CD4-positive, alpha-beta T cell (primary cell): ENCODE data around the gene CIB4. TPM values are rescaled to one million over a fixed set of nuclear protein-coding genes. Genes with fewer than 3 reads are reported as not detected.

Source experiments
- ATAC-seq: fragments of 200-7000 bp; cut with Tn5 transposase; one replicate; pipeline ENCODE4 v1.10.0; 2022; ENCODE audit warnings: mild to moderate bottlenecking; ENCODE audit not compliant: poor library complexity
- CTCF ChIA-PET: fragments of 350-600 bp; sonication (Branson Sonifier 250); formaldehyde crosslinking; loops from one replicate; lab custom pipeline; 2021; ENCODE audit warnings: antibody characterized with exemption, inconsistent platforms; lab: Charles Lee
- POLR2A ChIA-PET: fragments of 350-600 bp; sonication (Branson Sonifier 250); formaldehyde crosslinking; loops from one replicate; lab custom pipeline; 2021; ENCODE audit warnings: antibody characterized with exemption, inconsistent platforms; lab: Charles Lee
- DNase-seq, 14 experiments: peaks; one replicate each; pipeline ENCODE4 v3.0.0-alpha.2; 2013 to 2020; ENCODE audit warnings: mixed read lengths in 2 of 14
- H3K27ac ChIP-seq, 2 donors: one replicate each; pipeline versions ENCODE4 v1.5.1 to v1.7.0; 2013; ENCODE audit warnings: low read length in 2 of 2, low read depth in 1 of 2, mild to moderate bottlenecking in 1 of 2
- H3K27me3 ChIP-seq, 2 experiments: 1 replicate in 1 of 2; 2 replicates in 1 of 2; pipeline versions ENCODE4 v1.6.1 to v1.7.0; 2013; ENCODE audit warnings: low read length in 2 of 2, control low read depth in 1 of 2, mild to moderate bottlenecking in 1 of 2, moderate library complexity in 1 of 2; ENCODE audit not compliant: insufficient read depth in 2 of 2, control insufficient read depth in 1 of 2
- H3K36me3 ChIP-seq: one replicate; pipeline ENCODE4 v1.6.1; 2013; ENCODE audit warnings: low read length, control low read depth; ENCODE audit not compliant: insufficient read depth
- H3K4me1 ChIP-seq: one replicate; pipeline ENCODE4 v1.6.1; 2013; ENCODE audit warnings: low read length, control low read depth; ENCODE audit not compliant: insufficient read depth
- H3K4me3 ChIP-seq: one replicate; pipeline ENCODE4 v1.5.1; 2013; ENCODE audit warnings: mild to moderate bottlenecking, low read length, moderate library complexity
- H3K9me3 ChIP-seq, 2 experiments: 1 replicate in 1 of 2; 2 replicates in 1 of 2; pipeline versions ENCODE4 v1.6.1 to v1.7.0; 2013; ENCODE audit warnings: low read length in 2 of 2, mild to moderate bottlenecking in 2 of 2, control low read depth in 1 of 2, moderate library complexity in 1 of 2; ENCODE audit not compliant: control insufficient read depth in 1 of 2, insufficient read depth in 1 of 2
- H3K27ac Mint-ChIP-seq: one replicate; pipeline ENCODE4 v1.8.0; 2020; ENCODE audit warnings: mixed read lengths
- H3K27me3 Mint-ChIP-seq: one replicate; pipeline ENCODE4 v1.8.0; 2021; ENCODE audit warnings: mixed read lengths
- H3K36me3 Mint-ChIP-seq: one replicate; pipeline ENCODE4 v1.8.0; 2021; ENCODE audit warnings: low read depth, mixed read lengths
- H3K4me1 Mint-ChIP-seq: one replicate; pipeline ENCODE4 v1.8.0; 2021; ENCODE audit warnings: low read depth, mixed read lengths
- H3K4me3 Mint-ChIP-seq: one replicate; pipeline ENCODE4 v1.8.0; 2020; ENCODE audit warnings: mild to moderate bottlenecking, mixed read lengths
- H3K9me3 Mint-ChIP-seq: one replicate; pipeline ENCODE4 v1.8.0; 2020; ENCODE audit warnings: mixed read lengths
- CTCF ChIP-seq: fragments of 200-600 bp; IDR thresholded peaks from one replicate; pipeline ENCODE4 v1.8.0; 2022; ENCODE audit warnings: antibody characterized with exemption, mild to moderate bottlenecking
- intact Hi-C, 2 experiments: fragments of 100-400 bp; cut with DNase I in 1 of 2; cut with micrococcal nuclease in 1 of 2; formaldehyde crosslinking; loops; one replicate each; pipeline versions ENCODE4 v1.15.1 to v1.9.0; 2023 to 2025; cut with DNase I, micrococcal nuclease
- total RNA-seq, 174 experiments: library from RNA in 2 of 174; stranded (reverse) in 2 of 174; gene quantifications; one replicate each; pipeline ENCODE4 v1.2.3 and lab custom pipeline; 2021 to 2026

CIB4 gene
- total RNA-seq, 2 experiments from 2014 or later: not detected

- Histone ChIP-seq H3K4me3 (no peak overlapping the region), H3K36me3 (no peaks in the 10 kb centered on the region), H3K4me1 (peaks cover 4% of the 10 kb centered on the region), H3K9me3 (no peaks in the 10 kb centered on the region), H3K27me3 (peaks cover 9 to 10% of the 10 kb centered on the region in 2 experiments), H3K27ac (no peak overlapping the region)
- Mint-ChIP-seq H3K4me1 (no peaks in the 10 kb centered on the region), H3K36me3 (no peaks in the 10 kb centered on the region), H3K27ac (no peak overlapping the region), H3K9me3 (no peaks in the 10 kb centered on the region), H3K4me3 (no peak overlapping the region), H3K27me3 (peaks cover 28% of the 10 kb centered on the region)
- POLR2A ChIA-PET: interaction anchor here (1.2 kb wide), 1 partner anchor 65 kb away, joined by 3 read pairs; no protein-coding TSS in a partner anchor
- CTCF ChIA-PET: interaction anchor here (0.8 to 1.6 kb wide), 4 partner anchors 70 to 626 kb away, joined by 3 to 7 read pairs (median 6); no protein-coding TSS in a partner anchor
- DNase-seq: peak in 1 of 14 experiments; percentile 25
- TF ChIP-seq CTCF: no peak
- intact Hi-C loops: loop anchor here (1.0 to 10.0 kb wide), 7 partner anchors 73 to 626 kb away; no protein-coding TSS in a partner anchor
- ATAC-seq: no peak
Measured at GRCh38 chr2:26576565-26577441, 64.4 kb downstream of the CIB4 start.

DNA sequence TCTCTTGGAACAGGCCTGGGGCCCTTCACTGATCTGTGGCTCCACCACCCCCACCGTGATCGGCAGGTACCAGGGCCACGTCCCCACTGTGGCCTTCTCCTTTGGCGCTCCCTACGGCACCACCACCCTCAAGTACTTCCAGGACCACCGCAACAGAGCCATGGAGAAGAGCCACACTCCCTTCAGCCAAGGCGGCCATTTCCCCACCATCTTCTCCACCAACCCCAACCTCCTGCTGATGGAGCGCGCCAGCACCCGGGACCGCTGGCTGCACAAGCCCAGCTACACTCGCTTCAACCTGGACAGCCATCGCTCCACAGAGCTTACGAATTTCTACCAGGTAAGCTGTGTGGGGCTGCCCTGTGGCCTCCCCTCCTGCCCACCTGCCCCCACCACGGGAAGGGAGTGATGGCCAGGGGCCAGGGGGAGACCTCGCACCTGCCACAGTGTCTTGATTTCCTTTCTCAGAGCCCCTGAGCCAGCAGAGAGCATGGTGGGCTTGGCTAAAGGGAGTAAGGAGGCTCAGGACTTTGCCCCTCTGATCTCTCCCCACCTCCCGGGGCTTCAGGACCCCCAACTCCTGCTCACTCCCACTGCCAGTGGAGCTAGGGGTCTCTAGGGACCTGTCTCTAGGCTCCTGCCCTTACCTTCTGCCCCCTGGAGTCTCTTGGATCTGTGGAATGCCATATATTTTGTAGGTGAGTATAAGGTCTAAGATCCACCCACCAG, 65.2 kb downstream of the CIB4 start:
- H3K4me1 Mint-ChIP-seq: no peaks in the 10 kb centered on the region
- H3K9me3 Mint-ChIP-seq: no peaks in the 10 kb centered on the region
- Histone ChIP-seq H3K27ac (no peak overlapping the region), H3K4me3 (no peak overlapping the region), H3K4me1 (peaks cover 4% of the 10 kb centered on the region), H3K27me3 (peaks cover 9 to 10% of the 10 kb centered on the region in 2 experiments), H3K36me3 (no peaks in the 10 kb centered on the region), H3K9me3 (no peaks in the 10 kb centered on the region)
- no peak overlapping the region for H3K4me3 Mint-ChIP-seq
- H3K36me3 Mint-ChIP-seq: no peaks in the 10 kb centered on the region
- ChIA-PET CTCF (no interaction called here), POLR2A (no interaction called here)
- H3K27me3 Mint-ChIP-seq: peaks cover 20% of the 10 kb centered on the region
- H3K27ac Mint-ChIP-seq: no peak overlapping the region
- no peak for TF ChIP-seq CTCF
- ATAC-seq (no peak), DNase-seq (no peak)
- intact Hi-C loops: loop anchor here (5.0 to 10.0 kb wide), 4 partner anchors 339 to 584 kb away; no protein-coding TSS in a partner anchor

- ATAC-seq (no peak), DNase-seq (no peak)
- CTCF ChIA-PET: no interaction called here
- intact Hi-C loops: loop anchor here (5.0 to 10.0 kb wide), 4 partner anchors 338 to 583 kb away; no protein-coding TSS in a partner anchor
- Histone ChIP-seq H3K27ac (no peak overlapping the region), H3K4me3 (no peak overlapping the region), H3K4me1 (peaks cover 4% of the 10 kb centered on the region), H3K27me3 (peaks cover 9 to 10% of the 10 kb centered on the region in 2 experiments), H3K9me3 (no peaks in the 10 kb centered on the region), H3K36me3 (no peaks in the 10 kb centered on the region)
- peaks cover 24% of the 10 kb centered on the region for H3K27me3 Mint-ChIP-seq
- no peak for TF ChIP-seq CTCF
- H3K4me1 Mint-ChIP-seq: no peaks in the 10 kb centered on the region
- no peaks in the 10 kb centered on the region for H3K36me3 Mint-ChIP-seq
- no peak overlapping the region for H3K4me3 Mint-ChIP-seq
- no peaks in the 10 kb centered on the region for H3K9me3 Mint-ChIP-seq
- POLR2A ChIA-PET: no interaction called here
- H3K27ac Mint-ChIP-seq: no peak overlapping the region
Measured at GRCh38 chr2:26574900-26575560, 66.1 kb downstream of the CIB4 start.
